Hepatocyte (in vitro differentiated cells): ENCODE data around the gene SRBD1.

Experiments used
- CTCF ChIP-seq: fragments of 200-600 bp; sonication (generic); IDR thresholded peaks from 2 replicates; pipeline ENCODE4 v1.5.1; 2016; ENCODE audit warnings: antibody characterized with exemption, mild to moderate bottlenecking; ENCODE audit not compliant: poor library complexity
- EZH2phosphoT487 ChIP-seq: fragments of 200-600 bp; sonication (generic); IDR thresholded peaks from one replicate; pipeline ENCODE4 v1.6.1; 2018; ENCODE audit warnings: antibody characterized with exemption, mild to moderate bottlenecking, low read depth, moderate library complexity; ENCODE audit not compliant: unreplicated experiment, severe bottlenecking

GRCh38 chr2:45583977-45584376, 27.1 kb downstream of the SRBD1 start:
- TF ChIP-seq CTCF, result no peak
- no peak for TF ChIP-seq EZH2phosphoT487
